Measurements from ENCODE around the gene VWA5B2.

The VWA5B2 gene

GRCh38 chr3:184257083-184257915 is 27.9 kb downstream of the VWA5B2 start:
- no peak for TF ChIP-seq CTCF (IDR thresholded peaks at IDR 0.05; ENCODE audit: extremely low read depth, insufficient read depth, missing control alignments)
- in situ Hi-C loops (cut with MboI; ENCODE audit: low pct_unique_long_range_greater_than_20kb, low sequenced_read_pairs, unreplicated experiment) = no loop called here

DNA sequence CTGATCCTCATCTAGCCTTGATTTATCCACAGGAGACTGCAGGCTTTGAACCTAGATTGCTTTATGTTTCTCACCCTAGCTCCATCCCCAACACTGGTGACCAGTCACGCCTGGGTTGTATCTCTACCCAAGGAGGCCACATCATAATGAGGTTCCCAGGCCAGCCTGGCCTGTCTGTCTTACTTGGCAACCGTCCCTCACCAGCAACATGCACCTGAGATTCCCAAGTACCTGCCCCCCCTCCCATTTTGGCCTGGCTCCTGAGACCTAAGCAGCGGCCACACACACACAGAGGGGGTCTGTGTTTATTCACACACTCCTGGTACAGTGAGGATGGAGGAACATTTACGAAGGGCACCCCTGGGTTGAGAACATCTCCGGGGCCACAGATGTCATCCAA is 29.5 kb downstream of the VWA5B2 start:
- TF ChIP-seq CTCF (IDR thresholded peaks at IDR 0.05; ENCODE audit: extremely low read depth, insufficient read depth, missing control alignments) = no peak
- in situ Hi-C loops (cut with MboI; ENCODE audit: low pct_unique_long_range_greater_than_20kb, low sequenced_read_pairs, unreplicated experiment) = no loop called here
- DNase-seq (ENCODE audit: low spot score) = no peak

More at GRCh38 chr3:184257083-184257915, 27.9 kb downstream of the VWA5B2 start:
- no peak for DNase-seq (ENCODE audit: low spot score)

- in situ Hi-C loops (cut with MboI; ENCODE audit: low pct_unique_long_range_greater_than_20kb, low sequenced_read_pairs, unreplicated experiment) = no loop called here
- no peak for DNase-seq (ENCODE audit: low spot score)
- TF ChIP-seq CTCF (IDR thresholded peaks at IDR 0.05; ENCODE audit: extremely low read depth, insufficient read depth, missing control alignments) = no peak
Measured at GRCh38 chr3:184259396-184259877, 30.1 kb downstream of the VWA5B2 start.

DNA sequence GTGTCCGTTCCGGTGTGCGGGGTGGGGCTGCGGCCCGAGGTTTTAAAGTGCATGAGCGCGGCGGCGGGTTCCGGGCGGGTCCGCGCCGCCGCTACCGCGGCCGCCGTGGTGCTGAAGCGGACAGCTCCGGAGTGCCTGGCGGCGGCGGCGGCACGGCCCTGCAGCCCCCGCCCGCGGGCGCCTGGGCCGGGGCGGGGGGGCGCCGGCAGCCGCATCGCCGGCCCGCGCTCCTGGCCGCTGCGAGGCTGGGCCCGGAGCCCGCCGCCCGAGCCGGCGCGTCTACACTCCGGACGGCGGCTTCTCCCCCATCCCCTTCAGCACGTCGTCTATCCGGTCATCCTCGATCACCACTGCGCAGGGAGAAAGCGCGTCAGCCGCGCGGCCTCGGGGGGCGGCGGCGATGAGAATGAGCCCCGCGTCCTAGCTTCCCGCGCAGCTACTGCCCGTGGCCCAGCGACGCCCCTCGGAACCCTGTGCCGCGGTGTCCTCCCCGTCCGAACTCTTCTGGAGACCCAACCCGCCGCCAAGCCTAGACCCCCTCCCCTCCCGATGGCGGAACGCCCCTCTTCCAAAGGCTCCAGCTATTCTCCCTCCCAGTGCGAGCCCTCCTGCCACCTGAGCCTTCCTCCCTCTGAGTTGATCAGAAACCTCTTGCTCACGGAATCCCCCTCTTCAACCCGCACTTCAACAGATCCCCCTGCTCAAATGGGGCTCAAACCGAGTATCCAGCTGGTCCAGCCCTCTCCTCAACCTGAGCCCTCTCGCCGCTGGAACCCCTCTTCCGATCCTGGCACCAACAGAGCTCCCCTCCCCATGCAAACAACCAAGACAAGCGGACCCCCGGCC is 30.7 kb downstream of the VWA5B2 start:
- TF ChIP-seq CTCF (IDR thresholded peaks at IDR 0.05; ENCODE audit: extremely low read depth, insufficient read depth, missing control alignments) = no peak
- peak; percentile 88 for DNase-seq (ENCODE audit: low spot score)
- in situ Hi-C loops (cut with MboI; ENCODE audit: low pct_unique_long_range_greater_than_20kb, low sequenced_read_pairs, unreplicated experiment) = no loop called here

DNA sequence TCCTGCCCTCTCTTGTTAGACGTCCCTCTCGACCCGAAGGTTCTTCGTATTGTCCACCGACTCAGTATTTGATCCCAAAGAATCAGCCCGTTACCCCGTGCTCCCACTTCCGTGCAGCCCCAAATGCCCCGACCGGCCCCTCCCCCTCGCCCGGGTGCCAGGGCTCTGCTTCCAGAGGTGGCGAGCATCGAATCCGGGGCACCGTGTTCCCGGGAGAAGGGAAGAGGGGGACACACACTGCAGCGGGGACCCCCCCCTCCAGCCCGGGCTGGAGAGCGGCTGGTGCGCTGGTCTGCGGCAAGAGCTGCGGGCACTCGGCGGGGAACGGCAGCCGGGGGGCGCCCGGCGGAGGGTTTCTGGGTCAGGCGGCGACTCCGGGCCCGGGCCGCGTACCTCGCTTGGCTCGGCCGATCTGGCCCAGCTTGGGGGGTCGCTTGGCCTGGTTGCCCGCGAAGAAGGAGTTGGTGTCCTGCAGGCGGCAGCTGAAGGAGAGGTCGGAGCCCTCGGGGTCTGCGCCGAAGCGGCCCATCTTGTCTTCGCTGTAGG is 31.4 kb downstream of the VWA5B2 start:
- DNase-seq (ENCODE audit: low spot score) = no peak
- in situ Hi-C loops (cut with MboI; ENCODE audit: low pct_unique_long_range_greater_than_20kb, low sequenced_read_pairs, unreplicated experiment) = no loop called here
- TF ChIP-seq CTCF (IDR thresholded peaks at IDR 0.05; ENCODE audit: extremely low read depth, insufficient read depth, missing control alignments) = no peak

- peak; percentile 91 for DNase-seq (ENCODE audit: low spot score)
- in situ Hi-C loops (cut with MboI; ENCODE audit: low pct_unique_long_range_greater_than_20kb, low sequenced_read_pairs, unreplicated experiment) = no loop called here
- no peak for TF ChIP-seq CTCF (IDR thresholded peaks at IDR 0.05; ENCODE audit: extremely low read depth, insufficient read depth, missing control alignments)
Measured at GRCh38 chr3:184261270-184261853, 32.0 kb downstream of the VWA5B2 start, which contains the start of gene CAMK2N2. Gene CAMK2N2 (minus strand): TSS chr3:184261553. CDS start chr3:184261285, 268 bp downstream.
